CD4-positive, alpha-beta T cell treated with Interleukin-6 for 4 hours (primary cell): ENCODE measurements around the gene RRP12.

Source experiments
- DNase-seq: peaks from one replicate; pipeline ENCODE4 v3.0.0-alpha.2; 2020; ENCODE audit warnings: mixed read lengths

Gene RRP12

GRCh38 chr10:97332591-97333350 lies 68.4 kb downstream of the RRP12 start:
- DNase-seq = no peak

- DNase-seq = no peak
Observed at GRCh38 chr10:97331153-97331703, 69.9 kb downstream of the RRP12 start.

- no peak for DNase-seq
Observed at GRCh38 chr10:97329766-97330165, 71.4 kb downstream of the RRP12 start.

- DNase-seq = no peak
Observed at GRCh38 chr10:97328646-97329453, 72.3 kb downstream of the RRP12 start.

GRCh38 chr10:97327348-97328294 lies 73.5 kb downstream of the RRP12 start:
- DNase-seq = no peak

- no peak for DNase-seq
Observed at GRCh38 chr10:97325754-97326153, 75.4 kb downstream of the RRP12 start.

- DNase-seq = no peak
Observed at GRCh38 chr10:97323501-97323900, 77.6 kb downstream of the RRP12 start.

- DNase-seq = no peak
Observed at GRCh38 chr10:97321804-97322190, 79.3 kb downstream of the RRP12 start.

- DNase-seq = peak; percentile 33
Observed at GRCh38 chr10:97321032-97321803, 79.9 kb downstream of the RRP12 start.

- peak; percentile 40 for DNase-seq
Observed at GRCh38 chr10:97320480-97321031, 80.6 kb downstream of the RRP12 start.

GRCh38 chr10:97319671-97320479 lies 81.3 kb downstream of the RRP12 start:
- peak; percentile 70 for DNase-seq

- peak; percentile 95 for DNase-seq
Observed at GRCh38 chr10:97318772-97319651, 82.1 kb downstream of the RRP12 start, which contains the start of gene FRAT1. TSS of gene FRAT1 (plus strand) at chr10:97319271. CDS start at chr10:97319454, 183 bp downstream.

- no peak for DNase-seq
Observed at GRCh38 chr10:97314671-97315070, 86.5 kb downstream of the RRP12 start.

GRCh38 chr10:97312897-97313296 lies 88.2 kb downstream of the RRP12 start:
- no peak for DNase-seq

- no peak for DNase-seq
Observed at GRCh38 chr10:97311111-97311626, 90.0 kb downstream of the RRP12 start.

- DNase-seq = no peak
Observed at GRCh38 chr10:97307866-97308780, 93.0 kb downstream of the RRP12 start.

- no peak for DNase-seq
Observed at GRCh38 chr10:97307441-97307840, 93.7 kb downstream of the RRP12 start.
